HPDE6-E6E7 (cell line): ENCODE data around the gene CD300LG.
"Not testable (repeated sequence)": the region's sequence is repeated elsewhere in the genome, so short reads cannot be mapped to it uniquely, and the experiment has no call there.

Experiments
- DNase-seq: peaks from one replicate; pipeline ENCODE4 v3.0.0; 2011; ENCODE audit warnings: missing footprints; ENCODE audit errors: extremely low spot score

The CD300LG gene

DNA sequence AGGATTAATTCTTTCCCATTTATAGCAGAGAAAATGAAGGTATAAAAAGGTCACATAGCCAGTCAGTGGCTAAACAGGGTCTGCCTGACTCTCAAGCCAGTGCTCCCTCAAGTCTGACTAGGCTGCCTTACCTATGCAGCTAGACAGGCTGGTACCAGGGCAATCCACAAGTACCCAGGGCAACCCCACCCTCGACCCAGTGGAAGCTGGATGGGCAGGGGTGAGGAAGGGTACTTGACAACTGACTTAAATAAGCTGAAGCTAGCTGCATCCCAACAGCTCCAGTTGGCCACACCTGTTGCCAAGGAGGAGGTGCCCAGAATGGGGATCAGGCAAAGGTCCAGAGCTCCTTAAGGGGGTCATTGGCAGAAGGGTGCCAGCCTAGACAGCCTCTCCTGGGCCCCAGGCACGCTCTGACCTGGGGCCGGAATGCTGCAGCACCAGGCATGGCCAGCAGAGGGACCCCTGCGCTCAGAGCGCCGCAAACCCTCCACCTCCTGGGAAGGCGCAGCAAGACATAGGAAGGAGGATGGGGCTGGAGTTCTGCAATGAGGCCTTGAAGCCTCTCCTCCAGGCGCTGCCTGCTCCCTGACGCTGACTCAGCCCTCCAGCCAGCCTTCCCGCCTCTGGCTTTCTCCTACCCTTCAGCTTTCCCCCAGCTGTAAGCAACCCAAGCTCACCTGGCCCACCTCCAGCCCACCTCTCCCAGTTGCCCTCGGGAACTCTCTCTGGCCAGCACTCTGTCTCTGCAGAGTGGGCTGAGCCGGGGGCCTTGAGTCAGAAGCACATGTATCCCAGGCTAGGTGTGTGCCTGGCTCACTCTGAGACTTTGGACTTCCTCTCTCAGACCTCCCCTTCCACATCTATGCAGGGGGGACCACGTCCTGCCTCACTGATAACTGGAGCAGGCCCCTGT, 31.5 kb downstream of the CD300LG start:
- DNase-seq = peak; percentile 94

DNA sequence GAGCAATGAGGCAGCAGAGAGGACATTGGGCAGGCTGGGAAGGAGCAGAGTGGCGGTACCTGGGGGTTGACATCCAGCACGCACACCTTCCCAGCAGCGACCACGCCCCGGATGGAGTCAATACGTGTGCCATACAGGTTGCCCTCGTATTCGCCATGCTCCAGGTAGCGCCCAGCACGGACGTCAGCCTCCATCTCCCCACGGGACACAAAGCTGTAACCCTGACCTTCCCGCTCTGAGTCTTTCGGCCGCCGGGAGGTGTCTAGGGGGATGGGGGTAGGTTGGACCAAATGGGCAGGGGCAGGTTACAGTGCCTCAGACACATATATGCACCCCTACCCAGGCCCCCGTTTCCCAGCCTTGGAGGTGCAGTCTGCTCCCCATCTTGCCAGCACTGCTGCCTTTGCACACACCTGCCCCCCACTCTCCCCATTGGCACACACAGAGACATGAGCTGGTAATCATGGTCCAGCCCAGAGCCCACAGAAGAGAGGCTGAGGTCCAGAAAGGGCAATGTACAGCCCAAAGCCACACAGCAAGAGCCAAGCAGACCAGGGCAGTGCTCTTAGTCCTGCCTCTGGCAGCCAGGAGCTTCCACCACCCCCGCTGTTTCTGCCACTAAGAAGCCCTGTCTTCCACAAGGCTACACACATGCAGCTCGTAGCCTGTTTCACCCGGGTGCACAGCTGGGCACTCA, 32.9 kb downstream of the CD300LG start:
- DNase-seq = no peak

DNA sequence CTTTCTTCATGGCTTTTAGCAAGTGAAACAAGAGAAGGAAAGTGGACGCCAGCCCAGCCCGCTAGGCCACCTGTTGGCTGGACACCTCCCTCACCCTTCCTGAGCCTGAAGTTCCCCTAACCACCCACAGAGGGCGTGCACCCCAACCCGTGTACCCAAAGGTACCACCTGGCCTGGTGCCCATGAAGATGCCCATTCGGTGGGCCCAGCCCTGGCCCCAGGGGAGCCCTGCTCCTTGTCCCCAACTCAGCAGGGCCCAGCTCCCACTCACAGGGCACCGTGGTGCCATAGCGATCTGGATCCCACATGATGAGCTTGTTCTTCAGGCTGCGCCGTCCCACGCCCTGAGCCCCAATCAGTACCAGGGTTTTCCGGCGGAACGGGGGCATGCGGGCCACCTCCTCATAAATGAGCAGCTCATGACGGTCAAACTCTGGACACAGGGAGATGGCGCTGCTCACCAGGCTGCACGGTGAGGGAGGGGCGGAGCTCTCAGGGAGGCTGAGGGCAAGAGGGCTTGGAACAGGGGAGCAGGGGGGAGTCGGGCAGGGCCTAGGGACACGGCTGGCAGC, 33.5 kb downstream of the CD300LG start:
- DNase-seq = peak; percentile 68

DNA sequence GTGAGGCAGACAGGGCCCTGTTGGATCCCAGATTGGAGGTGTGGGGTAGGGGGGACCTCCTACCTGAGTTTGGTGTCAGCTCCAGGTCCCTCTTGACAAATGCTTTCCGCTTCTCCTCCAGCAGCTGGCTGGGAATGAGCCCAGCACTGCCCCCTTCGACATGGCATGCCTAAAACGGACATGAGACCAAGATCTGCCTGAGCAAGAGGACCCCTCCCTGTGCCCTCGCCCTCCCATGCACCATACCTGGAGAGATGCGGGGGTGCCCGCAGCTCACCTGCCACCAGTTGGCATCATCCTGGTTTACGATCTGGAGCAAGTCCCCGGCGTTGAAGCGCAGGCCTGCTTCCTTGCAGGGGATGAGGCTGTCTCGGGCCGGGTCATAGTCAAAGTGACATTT, 34.2 kb downstream of the CD300LG start:
- DNase-seq = no peak

DNA sequence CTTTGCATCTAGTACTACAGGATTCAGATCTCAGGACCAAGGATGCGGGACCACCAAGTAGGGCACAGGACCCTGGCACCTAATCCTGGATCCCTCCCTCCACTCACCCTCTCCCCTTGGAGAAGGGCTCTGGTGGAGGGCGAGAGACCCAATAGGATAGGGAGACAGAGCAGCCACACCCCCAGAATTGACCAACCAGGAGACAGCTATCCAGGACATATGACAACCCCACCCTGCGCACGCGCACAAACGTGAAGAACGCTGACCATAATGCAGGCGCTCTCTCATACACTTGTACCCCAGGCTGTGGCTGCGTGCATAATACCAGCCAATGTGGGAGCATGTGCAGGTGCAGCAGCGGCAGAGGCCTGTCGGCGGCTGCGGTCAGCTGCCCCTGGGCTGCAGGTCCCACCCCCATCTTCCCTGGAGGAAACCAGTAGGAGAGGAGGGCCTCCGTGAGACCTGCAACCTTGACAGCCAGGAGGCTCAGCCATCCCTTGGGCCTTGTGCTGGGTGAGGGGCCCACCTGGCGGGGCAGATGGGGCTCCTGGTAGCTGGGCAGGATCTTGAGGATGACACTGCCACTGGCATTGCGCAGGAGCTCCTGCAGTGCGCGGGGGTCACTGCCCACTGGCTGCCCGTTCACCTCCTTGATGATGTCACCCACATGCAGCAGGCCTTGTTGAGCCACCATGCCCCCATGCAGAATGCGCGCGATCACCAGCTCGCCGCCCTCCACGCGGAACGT, 35.0 kb downstream of the CD300LG start:
- no peak for DNase-seq

DNA sequence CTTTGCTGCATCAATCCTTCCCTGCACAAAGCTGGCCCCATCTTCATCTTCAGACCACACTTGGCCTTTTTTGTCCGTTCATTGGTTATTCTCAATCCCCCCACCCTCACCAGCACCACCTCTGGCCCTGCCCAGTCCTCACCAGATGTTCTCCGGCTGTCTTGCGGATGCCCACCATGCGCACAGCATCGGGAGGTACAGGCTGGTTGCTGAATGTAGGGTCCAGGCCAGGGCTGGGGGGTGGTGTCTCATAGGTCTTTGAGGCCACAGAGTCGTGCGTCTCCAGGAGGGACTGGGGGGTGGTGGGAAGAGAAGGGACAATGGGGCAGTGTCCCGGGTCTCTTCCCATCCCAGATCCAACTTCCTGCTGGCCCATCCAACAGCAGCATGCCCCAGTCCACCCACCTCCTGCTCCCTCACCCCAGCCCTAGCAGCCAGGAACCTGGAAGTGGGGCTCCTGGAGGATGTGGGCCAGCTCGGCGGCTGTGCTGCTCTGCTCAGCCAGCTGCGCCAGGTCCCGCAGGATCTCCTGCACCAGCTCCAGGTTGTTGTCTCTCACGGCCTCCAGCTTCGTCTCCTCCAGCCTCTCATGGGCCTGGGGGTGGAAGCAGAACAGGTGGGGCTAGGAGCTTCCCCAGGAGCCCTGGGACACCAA, 35.9 kb downstream of the CD300LG start:
- DNase-seq = no peak

DNA sequence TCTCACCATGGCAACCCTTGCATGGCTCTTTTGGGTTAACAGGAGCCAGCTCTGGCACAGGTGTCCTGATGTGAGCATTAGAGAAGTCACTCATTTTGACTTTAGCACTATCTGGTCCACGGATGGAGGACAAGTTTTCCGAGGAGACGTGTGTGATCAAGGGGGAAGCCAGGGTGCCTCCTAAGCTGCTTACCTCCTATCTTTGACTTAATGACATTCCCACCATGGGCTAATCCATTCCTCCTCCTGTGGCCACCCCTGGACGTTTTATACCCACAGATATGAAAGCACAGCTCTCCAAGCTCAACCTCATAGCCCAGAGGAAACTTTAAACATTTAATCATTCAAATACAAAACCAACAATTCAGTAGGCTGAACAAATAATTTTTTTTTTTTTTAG, 41.6 kb downstream of the CD300LG start:
- DNase-seq = no peak

DNA sequence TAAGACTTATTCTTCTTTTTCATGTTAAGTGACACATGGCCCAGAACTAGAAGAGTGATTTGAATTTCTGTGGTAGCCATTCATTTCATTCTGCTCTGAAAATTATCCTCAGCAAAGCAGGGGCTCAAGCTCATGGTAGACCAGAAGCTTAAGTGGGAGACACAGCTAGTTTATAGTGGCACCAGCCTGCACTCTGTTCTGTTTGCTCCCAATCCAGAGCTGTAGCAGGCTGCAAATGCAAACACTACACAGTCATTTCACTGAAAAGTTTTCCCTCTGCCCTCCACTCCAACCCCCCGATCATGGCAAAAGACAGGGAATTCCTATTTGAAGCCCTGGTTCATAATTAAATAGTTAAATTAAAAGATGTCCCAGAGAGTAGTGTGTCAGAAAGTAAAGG, 43.3 kb downstream of the CD300LG start:
- DNase-seq = no peak

DNA sequence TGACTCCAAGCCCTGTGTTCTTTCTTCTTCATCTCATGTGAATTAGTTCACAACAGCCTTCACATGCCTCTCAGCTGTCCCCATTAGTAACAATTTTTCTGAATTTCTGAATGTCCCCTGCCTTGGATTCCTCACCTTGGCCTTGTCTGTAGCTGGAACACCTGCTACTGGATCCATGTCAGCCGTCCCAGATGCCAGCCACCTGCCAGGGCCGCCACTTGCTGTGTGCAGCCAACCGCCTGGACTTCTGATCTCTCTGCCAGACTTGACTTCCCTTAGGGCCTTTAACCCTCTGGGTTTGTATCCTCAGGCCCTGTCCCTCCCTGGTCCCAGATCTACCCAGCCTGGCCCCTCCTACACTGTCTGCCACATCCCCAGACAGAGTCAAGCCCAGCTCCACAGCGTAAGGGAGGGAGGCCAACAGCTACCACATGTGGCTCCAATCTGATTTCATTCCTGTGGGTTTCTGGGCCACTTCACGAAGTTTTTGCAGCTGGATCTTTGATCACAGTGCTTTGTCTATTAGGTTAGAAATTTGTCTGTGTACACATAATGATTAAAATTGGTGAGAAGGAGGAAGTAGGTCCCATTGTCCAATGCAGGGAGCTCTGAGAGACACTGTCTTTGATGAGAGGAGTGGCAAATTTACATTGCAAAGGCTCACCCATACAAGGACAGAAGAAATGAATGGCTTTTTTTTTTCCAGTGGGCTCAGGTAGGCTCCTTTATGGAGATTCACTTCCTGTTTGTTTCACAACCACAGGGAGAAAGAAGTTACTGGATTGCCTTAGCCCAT, 45.1 kb downstream of the CD300LG start:
- no peak for DNase-seq

DNA sequence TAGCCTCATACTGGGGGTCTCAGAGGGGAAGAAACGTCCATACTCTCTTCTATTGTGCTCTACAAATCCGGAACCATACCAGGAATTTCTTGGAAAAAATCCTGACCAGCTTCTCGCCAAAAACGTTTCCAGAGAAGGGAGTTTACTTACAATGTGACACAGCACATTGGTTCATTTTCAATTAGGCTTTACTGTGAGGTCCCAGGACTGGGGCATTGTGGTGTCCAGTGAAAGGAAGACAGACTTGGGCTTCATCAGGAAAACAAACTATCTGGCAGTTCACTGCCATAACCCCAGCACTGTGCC, 45.6 kb downstream of the CD300LG start:
- DNase-seq = no peak

DNA sequence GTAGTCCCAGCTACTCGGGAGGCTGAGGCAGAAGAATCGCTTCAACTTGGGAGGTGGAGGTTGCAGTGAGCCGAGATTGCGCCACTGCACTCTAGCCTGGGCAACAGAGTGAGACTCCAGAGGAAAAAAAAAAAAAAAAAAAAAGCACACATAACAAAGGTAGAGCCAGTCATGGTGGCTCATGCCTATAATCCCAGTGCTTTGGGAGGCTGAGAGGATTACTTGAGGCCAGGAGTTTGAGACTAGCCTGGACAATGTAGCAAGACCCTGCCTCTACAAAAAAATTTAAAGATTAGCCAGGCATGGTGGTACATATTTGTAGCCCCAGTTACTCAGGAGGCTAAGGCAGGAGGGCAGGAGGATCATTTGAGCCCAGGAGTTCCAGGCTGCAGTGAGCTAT, 47.5 kb downstream of the CD300LG start:
- DNase-seq = not testable (repeated sequence)

DNA sequence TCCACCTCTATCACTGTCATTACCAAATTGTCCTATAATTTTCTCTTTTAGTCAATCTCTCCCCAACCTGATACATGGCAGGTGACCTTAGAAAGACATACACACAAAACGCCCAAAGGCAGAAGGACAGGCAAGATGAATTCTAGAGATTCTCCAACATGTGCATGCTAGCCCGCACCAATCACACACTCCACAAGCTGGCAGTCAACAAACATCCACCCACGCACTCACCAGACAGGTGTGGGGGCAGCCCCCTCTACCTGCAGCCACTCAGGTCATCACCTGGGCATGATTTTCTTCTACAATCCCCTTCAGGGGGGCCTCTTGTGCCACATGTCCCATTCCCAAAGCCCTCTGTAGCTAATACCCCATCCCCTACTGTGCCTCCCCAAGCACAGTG, 50.9 kb downstream of the CD300LG start:
- peak; percentile 61 for DNase-seq

DNA sequence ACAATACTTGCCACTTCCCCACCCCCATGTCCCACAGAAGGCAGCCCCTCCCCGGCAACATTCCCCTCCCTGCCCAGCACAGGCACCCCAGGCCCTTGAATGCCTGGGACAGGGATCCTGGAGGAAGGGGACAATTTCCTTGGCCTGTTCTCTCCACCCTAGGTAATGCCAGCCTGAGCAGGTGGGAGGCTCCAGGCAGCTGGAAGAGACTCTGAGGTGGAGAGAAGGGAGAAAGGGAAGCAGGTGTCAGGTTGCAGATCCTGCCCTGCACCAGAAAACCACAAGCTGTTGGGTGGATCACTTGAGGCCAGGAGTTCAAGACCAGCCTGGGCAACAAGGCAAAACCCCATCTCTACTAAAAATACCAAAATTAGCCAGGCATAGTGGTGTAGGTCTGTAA, 51.5 kb downstream of the CD300LG start:
- DNase-seq = no peak

DNA sequence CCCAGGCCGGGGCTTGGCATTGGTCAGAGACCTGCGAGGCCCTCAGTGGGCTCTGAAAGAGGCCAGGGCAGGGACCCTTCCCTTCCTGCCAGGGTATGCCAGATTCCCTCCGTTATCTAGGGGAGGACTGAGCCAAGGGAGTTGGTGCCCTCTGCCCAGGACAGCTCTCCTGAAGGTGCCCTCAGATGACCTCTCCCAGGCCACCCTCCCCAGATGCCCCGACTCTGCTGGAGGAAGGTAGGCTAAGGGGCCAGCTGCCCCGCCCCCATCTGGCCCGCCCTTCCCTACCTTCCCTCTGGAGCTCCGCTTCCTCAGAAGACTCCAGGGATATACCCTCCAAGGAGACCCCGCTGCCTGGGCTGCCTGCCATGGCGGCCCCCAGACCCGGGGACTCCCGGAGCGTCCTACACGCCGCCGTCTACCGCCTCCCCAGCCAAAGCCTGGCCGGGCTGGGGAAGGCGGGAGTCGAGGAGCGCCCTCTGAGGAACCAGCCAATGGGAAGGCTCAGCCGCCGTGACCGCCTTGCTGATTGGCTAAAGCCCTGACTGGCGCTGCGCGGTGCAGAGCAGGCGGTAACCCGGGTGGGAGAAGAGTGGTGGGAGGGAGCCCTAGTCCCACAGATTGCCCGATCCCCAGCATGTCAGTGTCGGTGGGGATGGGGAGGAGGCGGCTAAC, 53.3 kb downstream of the CD300LG start:
- DNase-seq = peak; percentile 97

DNA sequence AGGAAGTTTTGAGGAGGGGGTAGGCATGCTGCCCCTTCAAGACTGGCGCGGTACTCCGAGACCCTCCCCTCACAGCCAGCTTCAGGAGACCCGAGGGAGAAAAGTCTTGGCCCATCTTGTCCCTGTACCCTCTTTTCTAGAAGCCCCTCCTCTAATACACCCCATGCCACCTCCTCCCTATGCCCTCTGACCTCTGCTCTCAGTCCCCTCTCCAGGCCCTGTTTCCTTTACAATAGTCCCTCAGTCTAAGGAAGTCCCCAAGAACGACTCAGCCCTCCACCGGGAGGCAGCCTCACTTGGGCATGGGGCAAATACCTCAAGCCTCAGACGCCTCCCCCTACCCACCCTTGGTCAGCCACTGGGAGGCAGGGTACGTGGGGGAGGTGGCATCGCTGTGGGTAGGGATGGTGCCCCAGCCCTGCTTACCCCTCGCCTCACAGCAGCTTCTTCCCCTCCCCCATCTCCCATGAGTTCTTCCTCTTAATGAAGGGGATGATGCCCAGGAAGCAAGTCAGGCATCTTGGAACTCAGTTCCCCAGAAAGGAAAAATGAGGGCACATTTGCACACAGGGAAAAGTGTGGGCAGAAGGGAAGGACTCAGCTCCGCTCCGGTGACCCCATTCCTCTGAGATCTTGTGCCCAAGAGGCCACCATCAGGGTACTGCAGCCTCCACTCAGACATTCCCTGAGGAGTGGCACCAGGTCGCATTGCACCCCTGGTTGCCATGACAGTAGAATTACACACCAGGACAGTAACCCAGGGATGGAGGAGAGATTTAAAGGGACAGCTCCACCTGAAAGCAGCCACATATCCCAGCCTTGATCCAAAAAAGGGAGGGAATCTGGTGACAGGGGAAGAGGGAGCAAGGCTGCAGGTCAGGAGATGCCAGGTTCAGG, 54.1 kb downstream of the CD300LG start:
- DNase-seq = no peak

DNA sequence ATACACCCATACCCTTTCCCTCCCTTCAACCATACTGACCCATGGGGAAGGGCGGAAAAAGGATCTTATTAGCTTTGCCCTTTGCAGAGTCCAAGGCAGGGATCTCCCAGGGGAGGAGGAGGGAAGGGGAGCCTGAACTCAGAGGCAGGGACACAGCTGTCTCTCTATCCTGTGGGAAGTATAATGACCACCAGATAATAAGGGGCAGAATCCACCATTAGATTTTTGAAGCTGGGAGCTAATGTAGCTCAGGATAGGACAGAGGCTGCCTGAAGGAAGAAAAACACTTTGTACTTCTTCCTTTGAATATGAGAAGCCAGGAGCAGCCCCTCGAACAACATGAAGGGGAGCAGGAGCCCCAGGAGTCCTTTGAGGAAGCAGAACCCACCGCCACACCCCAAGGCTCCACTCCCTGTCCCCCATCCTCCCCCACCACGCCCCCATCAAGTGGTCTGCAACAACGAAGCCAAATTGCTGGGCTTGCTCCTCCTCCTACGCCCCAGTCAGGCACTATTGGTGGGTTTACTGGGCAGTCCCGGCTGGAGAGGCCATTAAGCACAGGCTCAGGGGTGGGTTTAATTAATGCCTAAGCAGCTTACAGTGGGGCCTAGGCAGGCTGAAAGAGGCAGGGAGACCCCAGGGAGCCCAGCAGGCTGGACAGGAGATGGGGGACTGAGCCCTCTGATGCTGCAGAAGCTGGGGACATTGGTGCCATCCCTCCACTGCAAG, 55.0 kb downstream of the CD300LG start:
- DNase-seq = no peak

DNA sequence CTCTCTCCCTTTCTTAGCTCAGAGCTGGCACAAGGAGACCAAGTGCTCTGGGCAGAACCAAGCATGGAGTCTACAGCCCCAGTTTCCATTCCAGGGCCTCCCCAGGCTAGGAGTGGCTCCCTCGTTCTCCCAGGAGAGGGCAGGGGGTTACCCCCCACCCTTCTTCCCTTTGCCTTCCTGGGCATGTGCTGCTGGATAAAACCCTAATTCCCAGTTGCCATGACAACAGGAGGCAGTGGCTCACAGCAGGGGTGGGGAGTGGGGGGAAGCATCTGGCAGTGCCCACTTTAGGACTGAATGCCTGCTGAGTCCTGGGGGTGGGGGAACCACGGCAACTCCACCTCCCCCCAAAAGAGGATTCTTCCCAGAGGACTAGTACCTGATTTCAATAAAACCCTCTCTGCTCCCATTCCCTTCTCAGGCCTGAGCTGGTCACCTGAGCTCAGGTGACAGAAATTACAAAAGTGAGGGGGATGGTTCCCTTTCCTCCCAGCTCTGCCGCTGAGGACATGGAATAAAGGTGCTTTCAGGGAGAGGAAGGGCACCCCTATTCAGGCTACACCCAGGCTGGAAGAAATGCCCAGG, 58.5 kb downstream of the CD300LG start:
- DNase-seq = no peak
